ACHN (cell line): Measurements from ENCODE around the gene DHRS2.
A peak's percentile ranks its signal among the peaks of the same experiment; 100 is the strongest.

Experiments used
- DNase-seq: peaks from one replicate; pipeline ENCODE4 v3.0.0-alpha.2; 2015
- in situ Hi-C: cut with HindIII; loops from 2 replicates; pipeline ENCODE4 v1.10.0; 2017; ENCODE audit warnings: low sequenced_read_pairs, low pct_ligation_motif_present, low pct_unique_long_range_greater_than_20kb

DHRS2 gene

GRCh38 chr14:23643533-23644194 lies 7.5 kb downstream of the DHRS2 start:
- in situ Hi-C loops, result no loop called here
- DNase-seq, result no peak

DNA sequence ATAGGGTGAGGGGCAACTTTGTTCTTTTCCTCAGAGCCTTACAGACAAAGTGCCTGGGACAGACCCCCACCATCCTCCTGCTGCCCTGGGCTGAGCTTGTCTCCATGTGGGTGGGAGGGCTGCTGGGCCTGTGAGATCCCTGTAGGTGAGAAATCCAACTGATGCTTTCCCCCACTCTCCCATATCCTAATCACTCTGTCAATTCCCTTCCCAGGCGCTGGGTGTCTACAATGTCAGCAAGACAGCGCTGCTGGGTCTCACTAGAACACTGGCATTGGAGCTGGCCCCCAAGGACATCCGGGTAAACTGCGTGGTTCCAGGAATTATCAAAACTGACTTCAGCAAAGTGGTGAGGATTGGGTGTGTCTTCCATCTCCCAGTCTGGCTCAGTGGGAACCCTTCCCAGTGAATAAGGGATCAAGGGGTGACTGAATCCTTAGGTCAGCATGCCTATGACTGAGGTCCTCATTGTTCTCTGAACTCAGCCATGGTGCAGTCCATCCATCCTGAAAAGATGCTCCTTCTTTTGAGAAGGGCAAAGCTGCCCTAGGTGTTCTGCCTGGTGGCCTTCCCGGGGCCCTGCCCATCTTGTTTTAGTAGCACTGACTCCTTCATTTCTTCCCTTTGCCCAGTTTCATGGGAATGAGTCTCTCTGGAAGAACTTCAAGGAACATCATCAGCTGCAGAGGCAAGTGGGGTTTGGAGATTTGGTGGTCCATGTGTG lies 8.2 kb downstream of the DHRS2 start:
- DNase-seq, result no peak
- in situ Hi-C loops, result no loop called here

DNA sequence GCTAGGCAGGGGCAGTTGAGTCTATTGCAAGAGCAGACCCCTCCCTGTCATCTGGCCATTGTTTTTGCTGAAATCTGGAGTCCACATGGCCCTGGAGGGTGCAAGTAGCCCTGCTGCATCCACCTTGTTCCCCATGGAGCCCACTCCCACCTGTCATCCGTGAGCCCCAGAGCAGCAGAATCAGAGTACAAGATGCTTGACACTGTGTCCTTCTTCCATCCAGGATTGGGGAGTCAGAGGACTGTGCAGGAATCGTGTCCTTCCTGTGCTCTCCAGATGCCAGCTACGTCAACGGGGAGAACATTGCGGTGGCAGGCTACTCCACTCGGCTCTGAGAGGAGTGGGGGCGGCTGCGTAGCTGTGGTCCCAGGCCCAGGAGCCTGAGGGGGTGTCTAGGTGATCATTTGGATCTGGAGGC lies 8.8 kb downstream of the DHRS2 start:
- in situ Hi-C loops, result no loop called here
- DNase-seq, result no peak

- DNase-seq, result no peak
- in situ Hi-C loops, result no loop called here
These were observed 9.3 kb downstream of the DHRS2 start for GRCh38 chr14:23645504-23645811.

DNA sequence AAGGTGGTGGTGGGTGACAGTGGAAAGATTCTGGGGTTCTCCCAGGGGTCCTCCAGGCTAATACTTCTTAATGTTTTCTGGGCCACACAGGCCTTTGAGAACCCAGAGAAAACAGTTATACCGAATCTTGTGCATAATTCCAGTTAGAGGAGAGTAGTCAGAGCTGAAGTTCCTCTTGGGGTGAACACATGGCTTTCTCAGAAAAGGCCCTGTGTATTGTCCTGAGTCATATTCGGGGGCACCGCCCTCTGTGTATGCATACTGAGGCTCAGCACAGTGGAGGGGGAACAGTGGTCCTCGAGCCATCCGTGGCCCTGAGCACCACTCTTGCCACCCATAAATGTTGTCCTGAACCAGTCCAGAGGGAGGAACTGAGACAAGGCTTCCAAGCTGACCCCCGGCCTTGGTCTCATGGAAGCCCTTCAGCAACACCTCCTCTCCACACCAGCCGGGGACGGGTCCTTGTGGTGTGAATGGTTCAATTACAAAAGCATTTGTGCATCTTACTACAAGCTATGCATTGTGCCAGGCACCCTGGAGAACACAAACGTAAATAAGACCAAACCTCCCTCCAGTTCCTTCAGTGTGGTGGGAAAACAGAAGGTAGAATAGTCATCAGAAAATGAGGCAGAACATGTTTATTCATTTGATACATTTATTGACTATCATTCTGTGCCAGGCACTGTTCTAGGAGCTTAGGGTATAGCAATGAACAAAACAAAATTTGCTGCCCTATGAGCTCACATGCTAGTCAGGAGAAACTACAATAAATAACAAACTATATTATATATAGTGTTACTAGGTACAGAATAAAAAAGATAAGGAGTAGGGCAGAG lies 9.9 kb downstream of the DHRS2 start:
- in situ Hi-C loops, result no loop called here

DNA sequence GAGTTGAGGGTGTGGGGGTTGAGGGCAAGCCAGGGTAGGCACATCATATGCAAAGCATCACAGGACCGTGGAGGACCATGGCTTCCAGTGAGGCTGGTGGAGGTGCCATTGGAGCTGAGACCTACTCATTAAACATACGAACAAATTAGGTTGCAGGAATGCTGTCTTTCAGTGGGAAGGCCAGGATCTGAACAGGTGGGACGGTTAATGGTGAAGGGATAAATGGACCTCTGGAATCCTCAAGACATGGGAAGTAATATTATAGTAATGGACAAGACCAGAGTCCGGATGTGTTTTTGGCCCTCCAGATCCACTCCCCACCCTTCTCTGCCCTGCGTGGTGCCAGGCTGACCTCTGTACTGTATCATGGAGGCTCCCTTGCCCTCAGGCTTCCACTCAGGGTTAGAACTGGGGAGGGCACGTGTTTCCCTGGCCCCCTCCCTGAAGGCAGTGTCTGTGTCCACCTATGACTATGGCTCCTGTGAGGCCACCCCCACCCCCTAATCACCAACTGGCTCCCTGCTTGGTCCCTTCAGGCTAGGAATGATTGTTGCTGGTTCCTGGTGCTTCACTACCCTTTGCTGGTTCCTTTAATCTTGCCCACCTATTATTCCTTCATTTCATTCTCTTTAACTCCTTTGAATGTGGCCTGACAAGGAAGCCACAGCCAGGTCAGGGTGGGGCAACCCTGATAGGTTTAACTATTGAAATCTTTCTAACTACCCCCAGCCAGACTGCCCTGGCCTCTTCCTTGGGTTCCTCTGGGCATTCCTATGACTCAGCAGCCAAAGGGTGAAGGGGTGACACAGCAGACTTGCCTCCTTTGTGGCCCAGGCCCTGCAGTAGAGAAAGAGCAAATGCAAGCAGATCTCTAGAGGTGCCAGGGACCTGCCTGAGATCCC lies 10.7 kb downstream of the DHRS2 start:
- DNase-seq, result peak; percentile 19
- in situ Hi-C loops, result no loop called here

More for the DNA sequence above, 9.9 kb downstream of the DHRS2 start:
- DNase-seq, result no peak

DNA sequence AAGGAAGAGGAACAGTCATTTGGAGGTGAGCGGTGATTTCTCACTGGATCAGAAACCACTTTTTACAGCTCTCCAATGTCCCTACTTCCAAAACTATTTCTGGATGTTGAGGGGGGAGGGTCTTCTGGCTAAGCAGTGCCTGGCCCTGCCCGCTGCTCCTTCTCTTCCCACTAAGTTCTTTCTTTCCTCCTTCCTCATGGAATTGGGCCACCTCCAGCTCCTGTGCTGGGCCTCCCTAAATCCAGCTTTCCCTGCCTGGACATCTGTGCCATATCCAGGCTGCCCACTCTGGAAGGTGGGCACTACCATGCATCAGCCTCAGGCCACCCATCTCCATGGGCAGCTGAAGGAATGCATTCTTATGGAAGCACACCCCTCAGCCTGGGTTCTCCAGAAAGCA lies 11.5 kb downstream of the DHRS2 start:
- DNase-seq, result no peak
- in situ Hi-C loops, result no loop called here

DNA sequence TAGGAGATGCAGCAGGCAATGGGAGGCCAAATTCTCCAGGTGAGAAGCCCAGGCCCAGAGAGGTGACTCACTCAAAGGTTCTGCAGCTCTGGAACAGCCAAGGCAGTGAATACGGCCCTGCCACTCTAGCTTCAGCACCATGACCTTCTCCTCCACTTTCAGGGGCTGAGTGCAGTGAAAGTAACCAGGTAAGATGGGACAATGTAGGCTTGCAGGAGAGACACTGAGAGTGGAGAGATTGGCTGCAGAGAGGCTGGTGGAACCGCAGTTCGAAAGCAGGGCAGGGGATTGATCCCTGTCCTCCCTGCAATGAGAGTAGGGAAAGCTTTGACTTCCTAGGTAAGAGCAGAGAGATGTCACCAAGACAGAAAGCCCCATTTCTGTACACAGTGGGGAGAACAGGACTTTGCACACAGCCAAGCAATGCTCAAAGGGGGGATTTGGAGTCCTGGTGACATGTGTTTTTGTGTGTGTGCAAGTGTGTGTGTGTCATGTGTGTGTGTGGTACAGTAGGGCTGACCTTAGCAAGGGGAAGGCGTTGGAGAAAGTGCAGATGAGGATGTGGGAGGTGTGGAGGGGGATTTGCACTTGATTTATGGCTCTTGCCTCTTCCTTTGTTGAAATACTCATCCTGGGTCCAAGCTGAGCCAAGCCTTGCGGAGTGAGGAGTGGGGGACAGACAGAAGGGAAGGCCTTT lies 12.7 kb downstream of the DHRS2 start:
- in situ Hi-C loops, result no loop called here

GRCh38 chr14:23650506-23650905 lies 14.3 kb downstream of the DHRS2 start:
- in situ Hi-C loops, result no loop called here
- no peak for DNase-seq

More for the DNA sequence above, 12.7 kb downstream of the DHRS2 start:
- no peak for DNase-seq

DNA sequence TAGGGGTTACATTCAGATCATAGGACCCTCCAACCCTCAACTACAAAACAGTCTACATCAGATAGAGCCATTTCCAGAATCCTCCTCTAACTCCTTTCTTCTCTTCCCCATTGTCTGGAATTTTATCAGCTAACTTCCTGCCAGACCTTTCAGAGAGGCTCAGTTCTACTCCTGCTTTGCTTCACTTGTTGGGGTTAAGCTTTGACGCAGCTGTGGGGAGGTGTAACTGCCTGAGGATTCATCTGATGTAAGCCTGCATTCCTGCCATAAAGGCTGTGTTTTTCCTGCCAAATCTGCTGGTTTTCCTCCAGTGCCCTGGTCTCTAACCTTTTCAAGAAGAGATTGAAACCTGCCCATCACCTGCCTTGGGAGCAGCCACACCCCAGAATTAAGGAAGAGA lies 16.9 kb downstream of the DHRS2 start:
- no peak for DNase-seq
- in situ Hi-C loops, result no loop called here

- DNase-seq, result no peak
- in situ Hi-C loops, result no loop called here
These were observed 18.1 kb downstream of the DHRS2 start for GRCh38 chr14:23654231-23654630.

DNA sequence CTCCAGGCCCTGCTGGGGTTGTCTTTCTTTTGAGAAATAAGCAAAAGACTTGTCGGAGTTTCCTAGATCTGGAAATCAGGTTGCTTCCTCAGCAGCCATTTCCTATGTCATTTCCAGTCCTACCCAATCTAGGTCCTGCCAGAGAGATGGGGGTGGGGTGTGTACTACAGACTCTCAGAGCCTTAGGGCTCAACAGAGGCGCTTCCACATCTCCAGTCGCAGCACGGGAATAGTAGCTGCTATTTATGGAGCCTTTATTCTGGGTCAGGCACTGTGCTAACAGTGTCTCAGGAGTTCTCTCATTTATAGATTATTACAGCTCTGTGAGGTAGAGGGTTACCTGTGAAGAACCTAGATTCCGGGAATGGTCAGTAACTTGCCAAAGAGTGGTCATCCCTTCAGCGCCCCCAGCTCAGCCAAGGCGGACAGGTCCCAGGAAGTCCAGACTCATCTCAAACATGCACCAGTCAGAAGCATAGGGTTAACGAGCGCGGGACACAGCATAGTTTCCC lies 21.9 kb downstream of the DHRS2 start:
- in situ Hi-C loops, result no loop called here
- no peak for DNase-seq

DNA sequence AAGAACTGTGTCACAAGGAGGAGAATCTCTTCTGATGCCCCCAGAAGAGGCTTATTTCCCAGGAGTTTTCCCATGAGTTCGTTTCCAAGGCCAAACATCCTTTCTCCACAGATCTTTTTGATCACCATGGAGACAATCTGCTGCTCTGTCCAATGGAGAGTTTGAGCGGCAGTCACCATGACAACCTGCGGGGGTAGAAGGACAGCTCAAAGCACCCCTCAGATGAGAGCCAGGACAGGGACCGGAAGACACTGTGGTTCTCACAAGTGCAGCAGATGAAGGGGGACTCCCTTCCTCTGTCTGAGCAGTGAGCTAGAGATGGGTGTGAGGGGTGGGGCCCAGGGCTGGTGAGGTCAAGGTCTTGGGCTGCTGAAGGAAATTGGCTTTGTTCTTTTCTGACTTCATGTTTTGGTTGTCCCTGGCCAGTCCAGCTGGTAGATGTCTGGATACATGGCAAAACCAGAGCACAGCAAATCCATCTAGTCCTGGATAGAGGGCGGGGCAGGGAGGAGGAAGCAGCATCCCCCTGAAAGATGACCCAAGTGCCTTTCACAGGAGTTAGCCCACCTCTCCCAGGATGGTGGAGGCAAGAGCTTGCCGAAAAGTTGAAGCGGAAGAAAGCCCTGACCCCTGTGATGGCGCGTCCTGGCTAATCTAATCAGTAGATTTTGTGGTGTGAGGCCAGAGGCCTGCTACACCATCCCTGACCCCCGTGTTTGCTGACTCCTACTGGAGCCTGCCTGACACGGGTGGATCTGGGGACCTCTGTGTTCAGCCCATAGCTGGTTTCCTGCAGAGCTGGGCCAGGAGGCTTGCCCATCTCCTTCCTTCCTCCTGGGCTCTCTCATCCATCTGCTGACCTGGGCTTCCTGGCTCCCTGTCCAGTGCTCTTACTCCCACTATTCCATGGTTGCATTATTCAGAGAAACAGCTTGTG lies 24.4 kb downstream of the DHRS2 start:
- in situ Hi-C loops, result no loop called here
- DNase-seq, result no peak

GRCh38 chr14:23661542-23661941 lies 25.4 kb downstream of the DHRS2 start:
- no peak for DNase-seq
- in situ Hi-C loops, result no loop called here

DNA sequence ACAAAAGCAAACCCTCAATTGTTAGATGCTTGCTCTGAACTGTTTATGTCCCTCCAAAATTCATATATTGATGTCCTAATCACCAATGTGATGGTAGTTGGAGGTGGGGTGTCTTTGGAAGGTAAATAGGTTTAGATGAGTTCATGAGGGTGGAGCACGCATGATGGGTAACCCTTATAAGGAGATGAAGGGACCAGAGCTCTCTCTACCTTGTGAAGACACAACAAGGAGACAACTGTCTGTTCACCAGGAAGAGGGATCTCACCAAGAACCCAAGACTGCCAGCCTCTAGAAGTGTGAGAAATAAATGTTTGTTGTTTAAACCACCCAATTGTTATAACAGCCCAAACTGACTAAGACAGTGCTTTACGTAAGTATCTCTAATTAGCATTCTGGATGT lies 27.0 kb downstream of the DHRS2 start:
- no peak for DNase-seq
- in situ Hi-C loops, result no loop called here

DNA sequence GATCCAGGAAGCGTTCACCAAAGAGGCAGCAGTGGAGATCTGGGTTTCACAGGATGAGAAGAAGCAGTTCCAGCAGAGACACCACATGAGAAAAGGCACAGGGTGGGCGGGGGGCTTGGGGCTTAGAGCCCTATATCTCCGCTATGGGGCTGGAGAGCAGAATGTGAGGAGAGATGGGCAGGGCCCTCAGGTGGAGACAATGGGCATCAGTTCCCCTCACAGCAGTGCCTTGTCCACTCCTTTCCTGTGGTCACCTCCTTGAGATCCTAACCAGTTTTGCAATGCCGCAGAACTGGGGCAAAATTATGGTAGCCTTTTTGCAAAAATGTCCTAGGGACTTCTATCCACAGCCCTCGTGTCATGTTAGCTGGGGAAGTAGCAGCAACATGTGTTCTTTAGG lies 27.5 kb downstream of the DHRS2 start:
- no peak for DNase-seq
- in situ Hi-C loops, result no loop called here
